Esophagus squamous epithelium (tissue), 5 donors: ENCODE results near the gene HSPG2. TPM values are rescaled to one million over a fixed set of nuclear protein-coding genes. Genes with fewer than 3 reads are reported as not detected.

Experiments used
- DNase-seq: peaks from one replicate; lab custom pipeline; 2025; lab: John Stamatoyannopoulos, UW
- H3K27ac ChIP-seq, 4 donors: fragments of 200-600 bp; sonication (generic); one replicate each; pipeline ENCODE4 v1.5.1; 2016 to 2019; ENCODE audit warnings: mild to moderate bottlenecking in 1 of 4
- H3K27me3 ChIP-seq, 4 donors: fragments of 200-600 bp; sonication (generic); 1 replicate in 3 of 4; 2 replicates in 1 of 4; pipeline versions ENCODE4 v1.5.1 to v1.6.0; 2017 to 2021; ENCODE audit warnings: antibody characterized with exemption in 1 of 4
- H3K36me3 ChIP-seq, 3 donors: fragments of 200-600 bp; sonication (generic); one replicate each; pipeline ENCODE4 v1.5.1; 2016 to 2019
- H3K4me1 ChIP-seq, 3 donors: fragments of 200-600 bp; sonication (generic); one replicate each; pipeline ENCODE4 v1.5.1; 2017 to 2019
- H3K4me3 ChIP-seq, 4 donors: fragments of 200-600 bp; sonication (generic); 1 replicate in 3 of 4; 2 replicates in 1 of 4; pipeline ENCODE4 v1.5.1; 2016 to 2019; ENCODE audit warnings: mild to moderate bottlenecking in 2 of 4, moderate library complexity in 1 of 4
- H3K9me3 ChIP-seq, 3 donors: fragments of 200-600 bp; sonication (generic); one replicate each; pipeline ENCODE4 v1.5.1; 2016 to 2019
- POLR2A ChIP-seq, 4 donors: fragments of 450-650 bp; IDR thresholded peaks; one replicate each; pipeline ENCODE4 v1.6.1; 2017; ENCODE audit warnings: antibody characterized with exemption in 4 of 4, mild to moderate bottlenecking in 4 of 4, moderate library complexity in 3 of 4
- WGBS, 2 donors: methylation state at CpG; one replicate each; pipeline ENCODE4 v1.1.5; 2018; 5-methylcytosine and 5-hydroxymethylcytosine counted together
- intact Hi-C: fragments of 100-400 bp; cut with DNase I; formaldehyde crosslinking; loops from one replicate; pipeline ENCODE4 v1.15.0; 2022
- total RNA-seq, 4 donors: library from RNA; depleted of rRNA; stranded (reverse); fragments of >200 nt; gene quantifications; one replicate each; pipeline ENCODE4 v1.1.0, GENCODE V29; 2016
- TF ChIP-seq, protein P1 (sequence below), 6 experiments: fragments of 450-650 bp in 4 of 6; fragments of 200-600 bp in 2 of 6; sonication (generic) in 2 of 6; IDR thresholded peaks; one replicate each; pipeline ENCODE4 v1.5.1; 2016 to 2019; ENCODE audit warnings: antibody characterized with exemption in 6 of 6, mild to moderate bottlenecking in 4 of 6, moderate library complexity in 4 of 6
- donor health status: DM: yes; HTN: yes; CAD: no.

The HSPG2 gene
- total RNA-seq, 4 donors from 2014 or later, result 44.9 to 107 (median 54.2) TPM

DNA sequence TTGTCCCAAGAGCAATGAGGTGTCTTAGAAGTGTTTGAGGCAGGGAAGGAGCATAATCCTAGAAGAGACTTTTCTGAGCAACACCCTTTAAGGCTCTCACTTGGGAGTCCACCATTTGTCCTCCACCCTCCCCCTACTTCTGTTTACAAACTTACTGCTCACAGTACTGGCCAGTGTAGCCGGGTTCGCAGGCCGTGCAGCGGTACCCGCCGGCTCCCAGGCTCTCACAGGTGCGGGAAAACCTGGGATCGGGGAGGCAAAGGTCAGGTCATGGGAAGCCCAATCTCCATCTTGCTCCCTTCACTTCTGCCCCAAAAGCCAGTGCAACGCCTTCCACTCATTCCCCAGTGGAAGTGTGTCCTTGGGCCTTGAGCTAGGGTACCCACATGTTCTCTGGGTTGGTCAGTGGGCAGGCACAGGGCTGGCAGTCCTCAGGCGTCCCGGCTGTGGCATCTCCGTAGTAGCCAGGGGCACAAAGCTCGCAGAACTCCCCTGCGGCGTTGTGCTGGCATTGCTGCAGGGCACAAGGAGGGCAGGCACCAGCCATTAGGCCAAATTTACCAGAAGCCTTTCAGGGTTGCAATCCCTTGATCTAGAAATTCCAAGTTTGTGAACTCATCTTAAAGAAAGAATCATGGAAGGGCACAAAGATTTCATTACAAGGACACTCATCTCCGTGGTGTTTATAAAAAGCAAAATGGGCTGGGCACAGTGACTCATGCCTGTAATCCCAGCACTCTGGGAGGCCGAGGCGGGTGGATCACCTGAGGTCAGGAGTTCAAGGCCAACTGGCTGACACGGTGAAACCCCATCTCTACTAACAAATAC lies 75.3 kb downstream of the HSPG2 start:
- no peak for DNase-seq
- Histone ChIP-seq H3K4me1 (peaks cover 0 to 13% (median 4%) of the 10 kb centered on the region in 3 donors), H3K27me3 (no peaks in the 10 kb centered on the region), H3K27ac (peak overlapping the region in 3 of 4 donors; percentile 62 to 82 (median 72)), H3K9me3 (no peaks in the 10 kb centered on the region), H3K4me3 (no peak overlapping the region), H3K36me3 (peaks cover 6 to 92% (median 50%) of the 10 kb centered on the region in 3 donors)
- TF ChIP-seq POLR2A (IDR thresholded peaks at IDR 0.05), result no peak
- TF ChIP-seq, protein P1, sequence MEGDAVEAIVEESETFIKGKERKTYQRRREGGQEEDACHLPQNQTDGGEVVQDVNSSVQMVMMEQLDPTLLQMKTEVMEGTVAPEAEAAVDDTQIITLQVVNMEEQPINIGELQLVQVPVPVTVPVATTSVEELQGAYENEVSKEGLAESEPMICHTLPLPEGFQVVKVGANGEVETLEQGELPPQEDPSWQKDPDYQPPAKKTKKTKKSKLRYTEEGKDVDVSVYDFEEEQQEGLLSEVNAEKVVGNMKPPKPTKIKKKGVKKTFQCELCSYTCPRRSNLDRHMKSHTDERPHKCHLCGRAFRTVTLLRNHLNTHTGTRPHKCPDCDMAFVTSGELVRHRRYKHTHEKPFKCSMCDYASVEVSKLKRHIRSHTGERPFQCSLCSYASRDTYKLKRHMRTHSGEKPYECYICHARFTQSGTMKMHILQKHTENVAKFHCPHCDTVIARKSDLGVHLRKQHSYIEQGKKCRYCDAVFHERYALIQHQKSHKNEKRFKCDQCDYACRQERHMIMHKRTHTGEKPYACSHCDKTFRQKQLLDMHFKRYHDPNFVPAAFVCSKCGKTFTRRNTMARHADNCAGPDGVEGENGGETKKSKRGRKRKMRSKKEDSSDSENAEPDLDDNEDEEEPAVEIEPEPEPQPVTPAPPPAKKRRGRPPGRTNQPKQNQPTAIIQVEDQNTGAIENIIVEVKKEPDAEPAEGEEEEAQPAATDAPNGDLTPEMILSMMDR (IDR thresholded peaks at IDR 0.05), result no peak
- WGBS, 2 donors, result 49 to 65% methylated on average over 9 of the region's 19 CpGs
- intact Hi-C loops, result no loop called here

DNA sequence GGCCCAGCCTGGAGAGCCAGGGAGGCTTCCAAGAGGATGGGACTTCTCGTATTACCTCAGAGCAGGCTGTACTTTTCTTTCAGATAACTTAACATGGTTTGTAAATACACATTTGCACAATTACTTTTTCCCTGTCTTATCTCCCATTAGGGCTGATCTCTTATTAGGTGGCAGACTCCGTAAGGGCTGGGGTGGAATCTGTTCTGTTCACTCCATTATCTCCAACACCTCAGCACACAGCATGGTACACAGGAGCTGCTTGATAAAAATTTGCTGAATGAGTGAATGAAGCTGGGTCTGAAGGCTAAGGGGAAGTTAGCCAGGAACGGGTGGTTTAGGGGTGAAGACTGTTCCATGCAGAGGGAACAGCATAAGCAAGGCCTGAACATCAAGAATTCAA lies 76.1 kb downstream of the HSPG2 start:
- intact Hi-C loops, result no loop called here
- TF ChIP-seq, protein P1 (IDR thresholded peaks at IDR 0.05), result no peak
- no peak for TF ChIP-seq POLR2A (IDR thresholded peaks at IDR 0.05)
- no peaks in the 10 kb centered on the region for H3K9me3 ChIP-seq
- H3K27me3 ChIP-seq, result no peaks in the 10 kb centered on the region
- DNase-seq, result no peak
- WGBS, 2 donors, result 87 to 92% methylated on average over 3 of the region's 3 CpGs
- H3K36me3 ChIP-seq, result peaks cover 6 to 93% (median 52%) of the 10 kb centered on the region in 3 donors
- peak overlapping the region in 2 of 4 donors; percentile 28 to 33 for H3K27ac ChIP-seq
- peaks cover 0 to 13% (median 4%) of the 10 kb centered on the region in 3 donors for H3K4me1 ChIP-seq
- no peak overlapping the region for H3K4me3 ChIP-seq

DNA sequence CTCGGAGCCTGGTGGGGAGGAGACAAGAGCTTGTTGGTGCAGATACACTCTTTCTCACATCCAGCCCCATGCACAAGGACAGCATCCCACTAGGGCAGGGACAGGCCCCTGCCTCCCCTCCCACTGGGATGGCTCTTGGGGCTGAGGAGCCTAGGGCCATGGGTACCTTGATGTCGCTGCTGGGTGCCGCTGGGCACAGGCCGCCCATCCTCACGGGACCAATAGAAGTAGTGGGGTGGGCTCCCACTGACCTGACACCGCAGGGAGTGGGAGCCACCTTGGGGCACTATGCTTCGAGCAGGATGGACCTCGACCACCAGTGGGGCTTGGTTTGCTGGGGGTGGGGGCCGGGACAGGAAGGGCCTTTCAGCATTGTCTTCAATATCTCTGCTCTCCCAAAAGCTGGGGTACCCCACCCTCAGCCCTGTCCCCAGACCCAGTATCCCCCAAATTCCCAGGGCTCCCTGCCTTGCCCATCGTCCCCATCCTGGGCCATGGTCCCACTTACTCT lies 77.4 kb downstream of the HSPG2 start:
- H3K27me3 ChIP-seq, result no peaks in the 10 kb centered on the region
- H3K36me3 ChIP-seq, result peaks cover 16 to 93% (median 54%) of the 10 kb centered on the region in 3 donors
- WGBS, 2 donors, result 80 to 96% methylated on average over 2 to 4 of the region's 10 CpGs
- TF ChIP-seq, protein P1 (IDR thresholded peaks at IDR 0.05), result no peak
- no peak for TF ChIP-seq POLR2A (IDR thresholded peaks at IDR 0.05)
- intact Hi-C loops, result no loop called here
- no peak for DNase-seq
- H3K27ac ChIP-seq, result peak overlapping the region in 1 of 4 donors; percentile 28
- no peak overlapping the region for H3K4me3 ChIP-seq
- H3K4me1 ChIP-seq, result peaks cover 0 to 13% (median 4%) of the 10 kb centered on the region in 3 donors
- H3K9me3 ChIP-seq, result no peaks in the 10 kb centered on the region

DNA sequence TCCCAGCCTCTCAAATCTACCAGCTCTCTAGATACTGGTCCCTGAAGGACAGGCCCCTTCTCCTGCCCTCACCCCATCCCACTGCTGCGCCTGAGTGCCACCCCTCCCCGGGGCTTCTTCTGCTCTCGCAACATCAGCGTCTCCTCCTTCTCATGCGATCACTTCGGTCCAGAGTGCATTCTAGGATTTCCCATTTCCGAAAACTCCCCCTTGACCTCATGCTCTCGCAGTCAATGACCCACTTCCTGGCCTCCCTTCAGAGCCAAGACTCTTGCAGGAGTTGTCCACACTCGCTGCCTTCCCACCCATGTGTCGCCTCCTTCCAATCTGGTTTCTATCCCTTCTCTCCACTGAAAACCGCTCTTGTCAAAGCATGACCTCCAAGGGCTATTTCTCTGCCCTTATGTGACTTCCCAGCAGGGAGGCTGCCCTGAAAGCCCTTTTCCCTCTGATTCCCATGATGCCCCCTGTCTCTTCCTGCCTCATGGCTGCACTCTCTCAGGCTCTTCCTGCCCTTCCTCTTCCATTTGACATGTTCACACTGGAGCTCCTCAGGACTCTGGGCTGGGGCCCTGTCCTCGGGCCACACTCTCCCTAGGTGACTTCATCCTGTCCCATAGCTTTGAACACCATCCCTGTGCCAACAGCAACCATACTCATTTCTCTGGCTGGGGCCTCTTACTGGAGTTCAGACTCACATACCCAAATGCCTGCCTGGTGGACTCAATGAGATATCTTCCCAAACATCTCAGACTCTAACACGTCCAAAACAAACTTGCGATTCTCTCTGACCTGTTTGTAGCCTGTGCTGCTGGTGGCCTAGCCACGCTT lies 79.1 kb downstream of the HSPG2 start:
- no peaks in the 10 kb centered on the region for H3K27me3 ChIP-seq
- H3K9me3 ChIP-seq, result no peaks in the 10 kb centered on the region
- intact Hi-C loops, result no loop called here
- 76 to 79% methylated on average over 15 of the region's 15 CpGs for WGBS, 2 donors
- H3K36me3 ChIP-seq, result peaks cover 21 to 93% (median 66%) of the 10 kb centered on the region in 3 donors
- TF ChIP-seq, protein P1 (IDR thresholded peaks at IDR 0.05), result no peak
- no peak for TF ChIP-seq POLR2A (IDR thresholded peaks at IDR 0.05)
- DNase-seq, result no peak
- H3K4me3 ChIP-seq, result no peak overlapping the region
- H3K27ac ChIP-seq, result peak overlapping the region in 3 of 4 donors; percentile 2 to 31 (median 10)
- H3K4me1 ChIP-seq, result peaks cover 0 to 13% (median 4%) of the 10 kb centered on the region in 3 donors
